Measurements from ENCODE around the gene TP53I13. TPM values are rescaled to one million over a fixed set of nuclear protein-coding genes. Genes with fewer than 3 reads are reported as not detected.

TP53I13 gene
- total RNA-seq, 1 experiment from 2014 or later, result 33.3 TPM

DNA sequence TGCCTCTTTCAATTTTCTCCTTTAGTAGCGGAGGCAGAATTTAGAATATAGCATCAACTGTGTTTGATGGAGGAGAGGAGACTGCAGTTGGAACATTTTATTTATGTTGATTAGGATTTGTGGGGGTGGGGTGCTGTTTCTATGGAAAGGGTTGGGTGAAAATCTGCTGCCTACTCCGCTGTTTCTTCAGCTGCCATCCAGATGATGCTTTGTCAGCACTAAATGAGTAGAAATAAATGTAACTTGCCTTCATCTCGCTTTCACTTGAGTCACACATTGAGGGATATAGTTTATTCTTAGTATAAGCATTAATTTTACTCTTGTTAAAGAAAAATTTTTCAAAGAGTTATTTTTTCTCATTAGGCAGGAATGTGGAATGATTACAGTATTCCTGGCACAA lies 43.8 kb upstream of the TP53I13 start:
- no peak overlapping the region for H3K4me2 ChIP-seq (ENCODE audit: low read length)
- H3K4me1 ChIP-seq (ENCODE audit: control insufficient read depth in 1 of 2, insufficient read depth in 2 of 2, low read length in 2 of 2), result no peaks in the 10 kb centered on the region
- intact Hi-C loops (cut with micrococcal nuclease), result no loop called here
- no peaks in the 10 kb centered on the region for H4K20me1 ChIP-seq (ENCODE audit: insufficient read depth)
- no peak overlapping the region for H3K27ac ChIP-seq (ENCODE audit: low read depth, low read length)
- no peaks in the 10 kb centered on the region for H3K27me3 ChIP-seq (ENCODE audit: insufficient read depth, low read length)
- ChIA-PET POLR2A (no interaction called here), CTCF (no interaction called here), RAD21 (ENCODE audit: low non-redundant PET in 1 of 2, low total read pairs in 2 of 2, uncharacterized antibody in 2 of 2, unreplicated experiment in 2 of 2) (no interaction called here)
- H3K9me3 ChIP-seq (ENCODE audit: control insufficient read depth in 1 of 2, insufficient read depth in 1 of 2, low read depth in 1 of 2, low read length in 2 of 2), result no peaks in the 10 kb centered on the region
- H3K9me2 ChIP-seq (ENCODE audit: insufficient read depth), result no peaks in the 10 kb centered on the region
- TF ChIP-seq EZH2phosphoT487 (IDR thresholded peaks at IDR 0.05; ENCODE audit: borderline replicate concordance) (no peak), FOSL1 (IDR thresholded peaks at IDR 0.05; ENCODE audit: low read depth) (no peak), POLR2AphosphoS5 (IDR thresholded peaks at IDR 0.05; ENCODE audit: low read depth, low read length) (no peak), JUND (IDR thresholded peaks at IDR 0.05) (no peak), SIN3A (IDR thresholded peaks at IDR 0.05; ENCODE audit: low read depth) (no peak), EGR1 (IDR thresholded peaks at IDR 0.05; ENCODE audit: low read depth) (no peak), EZH2 (IDR thresholded peaks at IDR 0.05) (no peak), RAD21 (IDR thresholded peaks at IDR 0.05; ENCODE audit: low read depth) (no peak), CEBPB (IDR thresholded peaks at IDR 0.05; ENCODE audit: low read depth) (no peak), TCF7L2 (IDR thresholded peaks at IDR 0.05; ENCODE audit: borderline replicate concordance, extremely low read depth, insufficient read depth, insufficient read length) (no peak)
- TF ChIP-seq, protein P1, sequence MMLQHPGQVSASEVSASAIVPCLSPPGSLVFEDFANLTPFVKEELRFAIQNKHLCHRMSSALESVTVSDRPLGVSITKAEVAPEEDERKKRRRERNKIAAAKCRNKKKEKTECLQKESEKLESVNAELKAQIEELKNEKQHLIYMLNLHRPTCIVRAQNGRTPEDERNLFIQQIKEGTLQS (IDR thresholded peaks at IDR 0.05), result no peak
- TF ChIP-seq, protein P2, sequence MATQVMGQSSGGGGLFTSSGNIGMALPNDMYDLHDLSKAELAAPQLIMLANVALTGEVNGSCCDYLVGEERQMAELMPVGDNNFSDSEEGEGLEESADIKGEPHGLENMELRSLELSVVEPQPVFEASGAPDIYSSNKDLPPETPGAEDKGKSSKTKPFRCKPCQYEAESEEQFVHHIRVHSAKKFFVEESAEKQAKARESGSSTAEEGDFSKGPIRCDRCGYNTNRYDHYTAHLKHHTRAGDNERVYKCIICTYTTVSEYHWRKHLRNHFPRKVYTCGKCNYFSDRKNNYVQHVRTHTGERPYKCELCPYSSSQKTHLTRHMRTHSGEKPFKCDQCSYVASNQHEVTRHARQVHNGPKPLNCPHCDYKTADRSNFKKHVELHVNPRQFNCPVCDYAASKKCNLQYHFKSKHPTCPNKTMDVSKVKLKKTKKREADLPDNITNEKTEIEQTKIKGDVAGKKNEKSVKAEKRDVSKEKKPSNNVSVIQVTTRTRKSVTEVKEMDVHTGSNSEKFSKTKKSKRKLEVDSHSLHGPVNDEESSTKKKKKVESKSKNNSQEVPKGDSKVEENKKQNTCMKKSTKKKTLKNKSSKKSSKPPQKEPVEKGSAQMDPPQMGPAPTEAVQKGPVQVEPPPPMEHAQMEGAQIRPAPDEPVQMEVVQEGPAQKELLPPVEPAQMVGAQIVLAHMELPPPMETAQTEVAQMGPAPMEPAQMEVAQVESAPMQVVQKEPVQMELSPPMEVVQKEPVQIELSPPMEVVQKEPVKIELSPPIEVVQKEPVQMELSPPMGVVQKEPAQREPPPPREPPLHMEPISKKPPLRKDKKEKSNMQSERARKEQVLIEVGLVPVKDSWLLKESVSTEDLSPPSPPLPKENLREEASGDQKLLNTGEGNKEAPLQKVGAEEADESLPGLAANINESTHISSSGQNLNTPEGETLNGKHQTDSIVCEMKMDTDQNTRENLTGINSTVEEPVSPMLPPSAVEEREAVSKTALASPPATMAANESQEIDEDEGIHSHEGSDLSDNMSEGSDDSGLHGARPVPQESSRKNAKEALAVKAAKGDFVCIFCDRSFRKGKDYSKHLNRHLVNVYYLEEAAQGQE (IDR thresholded peaks at IDR 0.05; ENCODE audit: low read depth), result no peak
- BruUV-seq (replicated peaks), result no TSS peak
- no peak for DNase-seq (ENCODE audit: low read depth, low spot score)
- H3K4me3 ChIP-seq (replicated peaks in 1 of 2; ENCODE audit: low read depth in 1 of 2, low read length in 2 of 2), result no peak overlapping the region
- ATAC-seq, result no peak
- H3K9ac ChIP-seq (ENCODE audit: low read length), result no peak overlapping the region
- peaks cover 8 to 13% of the 10 kb centered on the region in 2 experiments; a peak in 2 of 4 replicates for H3K36me3 ChIP-seq (ENCODE audit: control insufficient read depth in 1 of 2, insufficient read depth in 2 of 2, low read length in 2 of 2)
- no peaks in the 10 kb centered on the region for H3K79me2 ChIP-seq (ENCODE audit: insufficient read depth, low read length)
- H2AFZ ChIP-seq (ENCODE audit: low read depth, low read length, poor library complexity, severe bottlenecking), result no peak overlapping the region

All from HCT116 (cell line).